ENCODE results near the gene BTG4.

GRCh38 chr11:111531687-111532364, 19.6 kb upstream of the BTG4 start:
- no peak for TF ChIP-seq CTCF (IDR thresholded peaks at IDR 0.05; ENCODE audit: control extremely low read depth in 1 of 3, insufficient read depth in 1 of 3, low read depth in 1 of 3, low read length in 3 of 3)
- TF ChIP-seq CHD2 (IDR thresholded peaks at IDR 0.05; ENCODE audit: low read length): no peak
- TF ChIP-seq POLR2AphosphoS5 (IDR thresholded peaks at IDR 0.05; ENCODE audit: low read depth, low read length): no peak
- no peak for TF ChIP-seq TEAD4 (IDR thresholded peaks at IDR 0.05; ENCODE audit: low read depth, low read length)
- no peak for TF ChIP-seq KDM1A (IDR thresholded peaks at IDR 0.05; ENCODE audit: borderline replicate concordance, low read length)
- TF ChIP-seq ZNF274 (IDR thresholded peaks at IDR 0.05; ENCODE audit: borderline replicate concordance, extremely low read depth, low read length): no peak
- no peak for TF ChIP-seq POLR2A (IDR thresholded peaks at IDR 0.05; ENCODE audit: control extremely low read depth in 1 of 2, low read depth in 2 of 2, low read length in 2 of 2)
- TF ChIP-seq MAX (IDR thresholded peaks at IDR 0.05): no peak

Data from H1 (cell line).